ENCODE results near the gene DSC2.

DNA sequence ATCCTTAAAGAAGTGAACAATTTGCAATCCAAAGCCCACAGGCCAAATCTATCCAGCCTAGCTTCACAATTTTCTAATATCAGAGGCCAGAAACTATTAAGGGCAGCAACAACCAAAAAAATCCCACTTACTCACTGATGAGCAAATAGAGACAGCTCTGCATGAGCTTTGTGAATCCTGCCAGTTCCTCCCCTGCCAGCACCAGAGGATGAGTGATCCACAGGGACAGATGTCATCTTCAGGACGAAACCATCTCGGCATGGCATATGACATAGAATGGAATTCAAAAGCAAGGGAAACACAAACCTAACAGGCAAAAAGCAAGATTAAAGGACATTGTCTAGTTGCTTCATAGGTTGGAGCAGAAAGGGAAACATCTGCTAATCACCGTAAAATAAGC, 2.2 kb upstream of the DSC2 start:
- TF ChIP-seq, protein P1, sequence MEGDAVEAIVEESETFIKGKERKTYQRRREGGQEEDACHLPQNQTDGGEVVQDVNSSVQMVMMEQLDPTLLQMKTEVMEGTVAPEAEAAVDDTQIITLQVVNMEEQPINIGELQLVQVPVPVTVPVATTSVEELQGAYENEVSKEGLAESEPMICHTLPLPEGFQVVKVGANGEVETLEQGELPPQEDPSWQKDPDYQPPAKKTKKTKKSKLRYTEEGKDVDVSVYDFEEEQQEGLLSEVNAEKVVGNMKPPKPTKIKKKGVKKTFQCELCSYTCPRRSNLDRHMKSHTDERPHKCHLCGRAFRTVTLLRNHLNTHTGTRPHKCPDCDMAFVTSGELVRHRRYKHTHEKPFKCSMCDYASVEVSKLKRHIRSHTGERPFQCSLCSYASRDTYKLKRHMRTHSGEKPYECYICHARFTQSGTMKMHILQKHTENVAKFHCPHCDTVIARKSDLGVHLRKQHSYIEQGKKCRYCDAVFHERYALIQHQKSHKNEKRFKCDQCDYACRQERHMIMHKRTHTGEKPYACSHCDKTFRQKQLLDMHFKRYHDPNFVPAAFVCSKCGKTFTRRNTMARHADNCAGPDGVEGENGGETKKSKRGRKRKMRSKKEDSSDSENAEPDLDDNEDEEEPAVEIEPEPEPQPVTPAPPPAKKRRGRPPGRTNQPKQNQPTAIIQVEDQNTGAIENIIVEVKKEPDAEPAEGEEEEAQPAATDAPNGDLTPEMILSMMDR (IDR thresholded peaks at IDR 0.05; ENCODE audit: borderline replicate concordance, extremely low read depth, low read length, poor library complexity, severe bottlenecking), result no peak
- no peak for TF ChIP-seq EZH2 (IDR thresholded peaks at IDR 0.05; ENCODE audit: borderline replicate concordance, low read depth, low read length, severe bottlenecking)
